NCI-H2227 (cell line): ENCODE results near the gene ATG9B.
"Not testable (repeated sequence)": the region's sequence is repeated elsewhere in the genome, so short reads cannot be mapped to it uniquely, and the experiment has no call there.

ENCODE experiments used
- DNase-seq: peaks from one replicate; lab custom pipeline; 2025; ENCODE audit not compliant: unreplicated experiment; lab: John Stamatoyannopoulos, UW

ATG9B gene

DNA sequence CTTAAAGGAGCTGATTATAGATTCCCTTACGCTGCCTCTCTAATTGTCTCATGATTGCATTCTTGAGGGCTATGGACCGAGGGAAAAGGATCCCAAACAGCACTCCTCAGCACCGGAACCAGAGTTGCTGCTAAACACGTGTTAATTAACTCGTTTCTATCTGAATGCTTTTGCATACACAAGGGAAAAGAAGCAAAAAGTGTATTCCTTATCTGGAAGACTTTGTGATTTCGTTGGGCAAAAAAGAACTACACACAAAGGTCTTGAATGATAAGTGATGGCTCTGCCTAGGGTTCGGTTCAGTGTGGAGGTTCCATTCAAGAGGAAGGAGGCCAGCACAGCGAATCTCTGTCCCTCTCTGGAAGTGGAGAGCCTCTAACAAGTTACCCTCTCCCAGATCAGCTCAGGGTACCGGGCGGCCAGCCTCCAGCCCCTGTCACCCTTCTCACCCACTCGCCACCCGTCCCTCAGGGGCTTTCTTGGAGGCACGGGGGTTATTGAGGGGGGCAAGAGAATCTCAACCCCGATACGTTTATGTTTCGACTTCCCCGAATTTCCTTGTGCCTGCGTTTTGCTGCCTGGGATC is 34.6 kb upstream of the ATG9B start:
- DNase-seq = peak; percentile 42

- peak; percentile 100 for DNase-seq
Observed at GRCh38 chr7:151057989-151058780, 33.9 kb upstream of the ATG9B start.

DNA sequence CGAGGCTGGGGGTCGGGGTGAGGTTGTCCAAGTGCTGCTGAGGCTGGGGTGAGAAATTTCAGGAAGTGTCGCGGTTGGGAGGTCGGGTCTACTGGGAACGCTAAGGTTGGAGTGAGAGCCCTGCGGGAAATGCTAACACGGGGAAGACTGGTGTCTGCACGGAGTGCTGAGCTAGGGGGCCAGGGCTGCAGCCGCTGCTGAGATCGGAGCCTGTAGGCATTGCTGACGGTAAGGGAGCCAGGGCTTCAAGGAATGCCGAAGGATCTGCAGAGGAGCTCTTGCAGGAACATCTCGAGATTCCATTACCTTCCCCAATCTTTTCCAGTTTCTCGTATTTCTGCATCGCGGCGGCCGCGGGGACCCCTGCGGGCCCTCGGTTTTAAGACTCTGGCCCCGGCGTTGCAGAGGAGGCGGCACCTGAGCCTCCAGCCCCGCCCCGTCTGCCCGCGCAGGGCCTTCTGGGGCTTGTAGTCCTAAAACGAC is 33.3 kb upstream of the ATG9B start, which contains the start of gene CDK5:
CDK5 (minus strand) TSS at position 392 of the 483 bp plus-strand sequence; CDS start at position 343, 49 bp downstream.
- DNase-seq = peak; percentile 83

DNA sequence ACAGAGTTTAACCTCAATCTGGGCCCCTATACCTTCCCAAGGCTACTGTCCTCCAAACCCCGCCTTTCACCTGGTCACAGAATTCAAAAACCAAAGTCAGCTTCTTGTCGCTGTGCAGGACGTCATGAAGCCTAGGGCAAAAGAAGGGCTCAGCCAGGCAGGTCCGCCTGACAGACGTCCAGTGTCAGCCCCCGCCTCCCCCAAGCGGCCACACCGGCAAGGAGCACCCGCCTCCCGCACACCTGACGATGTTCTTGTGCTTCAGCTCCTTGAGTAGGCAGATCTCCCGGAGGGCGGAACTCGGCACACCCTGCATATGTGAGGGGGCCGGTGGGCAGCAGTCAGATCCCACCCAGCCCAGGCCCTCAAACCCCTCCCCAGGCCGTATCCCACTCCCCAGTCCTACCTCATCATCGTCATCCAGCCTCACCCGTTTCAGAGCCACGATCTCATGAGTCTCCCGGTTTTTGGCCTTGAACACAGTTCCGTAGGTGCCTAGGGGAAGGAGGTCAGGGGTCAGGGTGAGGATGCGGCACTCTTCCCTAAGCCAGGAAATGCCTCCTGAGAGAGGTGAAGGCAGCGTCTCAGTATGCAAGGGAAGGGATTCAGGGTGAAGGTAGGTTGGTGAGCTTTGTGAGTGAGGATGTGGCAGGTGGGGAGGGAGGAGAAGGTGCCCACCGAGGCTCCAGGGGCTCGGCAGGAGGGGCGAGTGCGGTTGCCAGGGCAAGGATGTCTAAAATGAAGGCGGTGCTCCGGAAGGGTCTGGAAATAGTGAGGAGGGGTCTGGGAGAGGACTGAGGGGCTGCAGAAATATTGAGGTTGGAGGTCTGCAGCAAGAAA is 32.6 kb upstream of the ATG9B start:
- peak; percentile 62 for DNase-seq

DNA sequence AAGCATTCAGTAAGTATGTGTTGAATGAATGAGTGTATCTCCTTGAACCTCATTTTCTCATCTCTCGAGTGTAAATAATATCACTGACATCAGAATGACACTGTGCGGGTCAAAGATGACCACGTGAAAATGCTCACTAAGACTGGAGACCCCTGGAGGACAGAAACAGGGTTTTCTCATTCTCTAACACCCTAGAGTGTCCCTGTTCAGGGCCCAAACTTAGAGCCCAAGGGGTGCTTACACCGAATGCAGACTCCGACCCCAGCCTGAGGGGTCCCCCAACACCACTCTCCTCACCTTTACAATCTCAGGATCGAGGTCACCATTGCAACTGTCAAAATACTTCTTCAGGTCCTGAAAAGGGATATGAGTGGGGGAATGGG is 32.0 kb upstream of the ATG9B start:
- DNase-seq = no peak

- no peak for DNase-seq
Observed at GRCh38 chr7:151053751-151054150, 29.5 kb upstream of the ATG9B start.

DNA sequence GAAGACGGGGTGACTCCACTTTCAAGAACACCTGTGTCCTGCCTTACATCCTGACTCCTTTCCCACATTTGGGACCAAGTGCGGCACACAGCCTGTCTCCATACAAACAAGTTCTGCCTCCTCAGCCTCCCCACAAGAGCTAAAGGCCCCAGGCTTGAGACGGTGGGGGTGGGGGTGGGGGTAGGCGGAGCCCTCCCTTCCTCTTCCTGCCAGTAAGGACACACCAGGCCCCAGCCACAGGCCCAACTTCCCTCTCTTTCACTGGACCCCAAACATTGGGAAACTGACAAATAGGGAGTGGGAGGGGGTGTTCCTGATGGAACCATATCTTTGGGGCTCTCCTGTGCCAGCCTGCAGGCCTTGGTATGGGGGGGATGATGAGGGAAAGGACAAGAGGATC is 28.8 kb upstream of the ATG9B start:
- no peak for DNase-seq

DNA sequence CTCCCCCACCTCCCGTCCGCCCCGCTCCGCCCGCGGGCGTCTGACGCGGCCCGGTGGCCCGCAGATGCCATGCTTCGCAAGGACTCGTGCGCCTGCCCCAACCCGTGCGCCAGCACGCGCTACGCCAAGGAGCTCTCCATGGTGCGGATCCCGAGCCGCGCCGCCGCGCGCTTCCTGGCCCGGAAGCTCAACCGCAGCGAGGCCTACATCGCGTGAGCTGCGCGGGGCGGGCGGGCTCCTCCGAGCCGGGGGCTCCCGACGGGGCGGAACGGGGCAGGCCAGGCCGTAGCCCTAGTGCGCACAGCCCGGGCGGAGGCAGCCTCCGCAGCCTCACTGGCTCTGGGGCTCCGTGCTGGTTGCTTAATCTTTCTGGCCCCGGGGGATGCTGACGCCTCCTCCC is 26.8 kb upstream of the ATG9B start:
- DNase-seq = no peak

GRCh38 chr7:151048911-151049463 is 24.7 kb upstream of the ATG9B start:
- DNase-seq = no peak

- no peak for DNase-seq
Observed at GRCh38 chr7:151047976-151048815, 23.9 kb upstream of the ATG9B start, which contains the start of gene ASIC3. TSS of gene ASIC3 (plus strand) at chr7:151048531. CDS start at chr7:151048886, 355 bp downstream.

- peak; percentile 71 for DNase-seq
Observed at GRCh38 chr7:151046603-151047573, 22.6 kb upstream of the ATG9B start.

GRCh38 chr7:151045967-151046366 is 21.7 kb upstream of the ATG9B start:
- no peak for DNase-seq

DNA sequence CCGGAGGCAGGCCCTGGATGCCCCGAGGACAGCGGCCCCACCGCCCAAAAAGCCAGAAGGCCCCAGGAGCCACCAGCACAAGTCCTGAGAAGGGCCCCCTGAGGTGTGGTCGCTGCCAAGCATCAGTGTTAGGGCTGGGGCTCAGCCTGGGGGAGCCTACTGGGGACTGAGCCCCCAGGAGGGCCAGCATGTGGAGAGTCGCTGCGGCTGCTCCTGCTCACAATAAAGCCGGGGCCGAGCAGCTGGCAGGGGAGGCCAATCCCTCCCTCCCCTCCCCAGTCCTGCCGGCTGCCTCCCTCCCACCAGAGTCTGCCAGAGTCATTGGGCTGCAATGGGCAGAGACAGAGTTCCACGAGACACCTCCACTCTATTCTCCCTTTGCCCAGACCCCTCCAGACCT is 21.0 kb upstream of the ATG9B start:
- no peak for DNase-seq

GRCh38 chr7:151043959-151044358 is 19.7 kb upstream of the ATG9B start:
- no peak for DNase-seq

GRCh38 chr7:151043449-151043848 is 19.2 kb upstream of the ATG9B start:
- not testable (repeated sequence) for DNase-seq

- no peak for DNase-seq
Observed at GRCh38 chr7:151040616-151041375, 16.5 kb upstream of the ATG9B start.

DNA sequence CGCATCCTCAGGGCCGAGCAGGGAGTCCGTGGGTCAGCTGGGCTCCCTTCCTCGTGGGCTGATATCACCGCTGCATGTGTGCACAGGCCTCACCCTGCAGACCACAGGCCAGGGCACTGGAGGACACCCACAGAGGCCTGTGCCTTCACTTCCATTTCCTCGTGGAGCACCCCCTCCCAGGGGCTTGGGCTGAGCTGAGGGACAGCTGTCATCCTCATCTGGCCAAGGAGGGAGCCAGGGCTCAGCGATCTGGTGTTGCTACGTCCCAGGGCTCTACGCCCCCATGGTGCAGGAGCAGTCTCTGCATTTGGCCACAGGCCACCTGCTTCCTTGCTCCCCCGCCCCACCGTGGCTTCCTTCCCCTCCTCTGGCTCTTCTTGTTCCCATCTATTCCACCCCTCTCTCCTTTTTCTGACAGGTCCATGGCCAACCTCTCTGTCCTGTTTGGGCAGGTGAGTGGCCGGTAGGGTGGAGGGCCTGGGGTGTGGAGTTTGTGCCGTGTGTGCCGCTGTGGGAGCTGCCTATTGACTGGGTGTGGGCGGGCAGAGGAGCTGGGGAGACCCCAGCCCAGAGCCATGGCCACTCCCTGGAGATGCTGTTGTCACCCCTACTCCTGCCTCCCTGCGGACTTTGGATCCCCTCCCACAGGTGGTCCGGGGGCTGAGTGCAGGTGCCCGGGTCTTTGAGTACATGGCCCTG is 15.7 kb upstream of the ATG9B start:
- DNase-seq = no peak
